ENCODE data around the gene CDPF1. TPM values are rescaled to one million over a fixed set of nuclear protein-coding genes. Genes with fewer than 3 reads are reported as not detected.

The CDPF1 gene
- total and polyA plus RNA-seq, 2 of the 13 experiments (the other 11 are each of a cell fraction or from before 2014, with no cell fraction given) = 5.2 to 8.1 TPM

GRCh38 chr22:46299101-46299500, 49.0 kb upstream of the CDPF1 start (continued):
- TF ChIP-seq ZNF503 (CRISPR knock-in tag; IDR thresholded peaks at IDR 0.05) (no peak), ZNF691 (CRISPR knock-in tag; IDR thresholded peaks at IDR 0.05; ENCODE audit: borderline replicate concordance, low read depth) (no peak)

- H3K27ac ChIP-seq (ENCODE audit: extremely low read length, insufficient read depth, low read length) = peak overlapping the region; percentile 62
- H3K27me3 ChIP-seq (ENCODE audit: control insufficient read depth in 1 of 2, insufficient read depth in 2 of 2, low read length in 2 of 2) = no peaks in the 10 kb centered on the region; a peak in 1 of 5 replicates
- no peak overlapping the region for H2AFZ ChIP-seq (ENCODE audit: low read length)
- under 1% methylated on average over 12 of the region's 32 CpGs for WGBS (ENCODE audit: low lambda C conversion rate)
- BruUV-seq (replicated peaks) = TSS peak; percentile 58
- H3K79me2 ChIP-seq (ENCODE audit: insufficient read depth, low read length) = peaks cover 25% of the 10 kb centered on the region
- FAIRE-seq (no peak), DNase-seq (ENCODE audit: low spot score) (peak; percentile 11), ATAC-seq (peak; percentile 28)
- H3K4me1 ChIP-seq (ENCODE audit: insufficient read depth, low read length) = peaks cover 33% of the 10 kb centered on the region
- peak overlapping the region; percentile 82 to 91 (median 84) for H3K4me3 ChIP-seq (replicated peaks in 1 of 3; ENCODE audit: insufficient read depth in 1 of 3, low read depth in 2 of 3, low read length in 3 of 3)
- ChIA-PET CTCF (ENCODE audit: low intra/inter-chr PET ratio, low total read pairs) (no interaction called here), POLR2A (no interaction called here)
- peaks cover 6 to 33% of the 10 kb centered on the region in 2 experiments for H3K36me3 ChIP-seq (replicated peaks in 1 of 2; ENCODE audit: control insufficient read depth in 1 of 2, insufficient read depth in 2 of 2, low read length in 2 of 2)
- H3K9me3 ChIP-seq (ENCODE audit: low read length) = no peaks in the 10 kb centered on the region
- intact Hi-C loops (cut with micrococcal nuclease; ENCODE audit: unreplicated experiment) (no loop called here), in situ Hi-C loops (cut with HindIII; ENCODE audit: extremely low pct_ligation_motif_present, low pct_unique_long_range_greater_than_20kb) (no loop called here)
- H3K4me2 ChIP-seq (ENCODE audit: low read depth, low read length) = peak overlapping the region; percentile 96
- H3K9ac ChIP-seq (ENCODE audit: insufficient read depth, low read depth, low read length) = peak overlapping the region; percentile 77
- no peaks in the 10 kb centered on the region for H4K20me1 ChIP-seq (ENCODE audit: insufficient read depth, low read length)
- no peak for TF ChIP-seq PPARG (CRISPR knock-in tag; conservative IDR thresholded peaks at IDR 0.05)
- TF ChIP-seq ZFP62 (CRISPR knock-in tag; IDR thresholded peaks at IDR 0.05) = no peak
- TF ChIP-seq AGO2 (optimal IDR thresholded peaks at IDR 0.05; ENCODE audit: low read depth, low read length) = peak; percentile 14
- TF ChIP-seq ZNF260 (CRISPR knock-in tag; IDR thresholded peaks at IDR 0.05; ENCODE audit: borderline replicate concordance, low read depth) = 0 out of 2 replicates have a peak, but pooled peaks have one; percentile 46
- TF ChIP-seq ZFP91 (CRISPR knock-in tag; IDR thresholded peaks at IDR 0.05; ENCODE audit: borderline replicate concordance) = 0 out of 2 replicates have a peak, but pooled peaks have one; percentile 55
- no peak for TF ChIP-seq ZNF580 (CRISPR knock-in tag; IDR thresholded peaks at IDR 0.05; ENCODE audit: borderline replicate concordance, low read depth)
- no peak for TF ChIP-seq USF2 (IDR thresholded peaks at IDR 0.05; ENCODE audit: low read depth, low read length)
- TF ChIP-seq USF2 (CRISPR knock-in tag; IDR thresholded peaks at IDR 0.05; ENCODE audit: borderline replicate concordance) = no peak
- TF ChIP-seq ZZZ3 (CRISPR knock-in tag; IDR thresholded peaks at IDR 0.05; ENCODE audit: borderline replicate concordance) = no peak
- TF ChIP-seq ZNF446 (CRISPR knock-in tag; IDR thresholded peaks at IDR 0.05) = 0 out of 2 replicates have a peak, but pooled peaks have one; percentile 42
Measured at GRCh38 chr22:46297151-46297812, 47.2 kb upstream of the CDPF1 start.

Measured in HepG2 (cell line).